ENCODE results near the gene ADGRB2.
A peak's percentile ranks its signal among the peaks of the same experiment; 100 is the strongest.

Gene ADGRB2

GRCh38 chr1:31795801-31796621 is 31.9 kb upstream of the ADGRB2 start:
- FAIRE-seq: no peak

DNA sequence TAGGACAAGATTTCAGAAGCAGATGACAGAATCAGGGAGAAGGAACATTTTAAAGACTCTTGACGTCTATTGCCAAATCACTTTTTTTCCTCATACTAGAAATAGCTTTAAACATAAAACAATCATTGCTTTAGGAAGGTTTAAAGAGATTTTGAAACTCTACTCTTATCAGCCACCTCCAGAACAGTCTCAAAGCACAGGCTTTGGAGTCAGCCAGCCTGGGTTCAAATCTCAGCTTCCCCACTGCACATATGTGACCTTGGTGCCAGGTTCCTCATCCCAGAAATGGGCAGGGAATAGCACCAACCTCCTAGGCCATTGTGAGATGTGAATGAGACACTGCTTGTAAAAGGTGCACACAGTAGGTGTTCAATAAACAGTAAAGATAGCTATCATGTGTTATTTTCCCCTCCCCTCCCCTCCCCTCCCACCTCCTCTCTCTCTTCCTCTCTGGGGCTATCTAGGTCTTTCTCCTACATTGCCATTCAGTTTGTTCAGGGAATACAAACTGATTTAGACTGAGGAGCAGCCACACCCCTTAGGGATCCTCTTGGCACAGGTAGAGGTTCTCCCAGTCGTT is 31.0 kb upstream of the ADGRB2 start:
- FAIRE-seq: no peak

DNA sequence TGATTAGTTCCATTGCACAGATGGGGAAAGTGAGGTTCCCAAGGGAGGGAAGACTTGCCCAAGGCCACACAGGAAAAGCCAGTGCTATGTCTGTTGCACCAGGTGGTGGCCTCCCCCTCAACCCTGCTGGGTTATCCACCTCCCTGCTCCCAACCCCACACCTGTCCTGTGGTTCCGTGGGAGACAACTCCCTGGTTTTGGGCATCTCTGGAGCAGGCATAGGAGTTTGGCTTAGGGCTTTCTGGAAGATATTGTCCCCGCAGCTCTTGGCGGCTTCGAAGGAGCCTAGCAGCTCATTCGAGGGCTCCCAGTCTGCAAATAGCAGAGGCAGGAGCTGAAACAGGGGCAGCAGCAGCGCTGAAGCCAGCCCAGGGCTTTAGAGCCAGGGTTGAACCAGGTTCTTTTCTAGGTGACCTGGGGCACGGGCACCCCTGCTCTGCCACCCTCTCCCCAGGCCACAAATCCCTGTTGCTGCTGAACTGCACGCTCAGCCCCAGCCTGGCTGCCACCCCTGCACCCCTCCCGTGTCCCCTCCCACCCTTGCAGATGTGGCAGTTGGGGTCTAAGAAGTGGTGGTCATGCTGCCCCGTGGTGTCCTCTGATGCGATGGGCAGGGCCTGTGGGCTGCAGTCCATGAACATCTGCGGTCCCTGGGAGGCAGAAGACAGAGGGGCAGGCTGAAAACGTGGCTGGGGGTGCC is 29.6 kb upstream of the ADGRB2 start:
- FAIRE-seq: no peak

- no peak for FAIRE-seq
Measured at GRCh38 chr1:31793086-31793485, 28.9 kb upstream of the ADGRB2 start.

DNA sequence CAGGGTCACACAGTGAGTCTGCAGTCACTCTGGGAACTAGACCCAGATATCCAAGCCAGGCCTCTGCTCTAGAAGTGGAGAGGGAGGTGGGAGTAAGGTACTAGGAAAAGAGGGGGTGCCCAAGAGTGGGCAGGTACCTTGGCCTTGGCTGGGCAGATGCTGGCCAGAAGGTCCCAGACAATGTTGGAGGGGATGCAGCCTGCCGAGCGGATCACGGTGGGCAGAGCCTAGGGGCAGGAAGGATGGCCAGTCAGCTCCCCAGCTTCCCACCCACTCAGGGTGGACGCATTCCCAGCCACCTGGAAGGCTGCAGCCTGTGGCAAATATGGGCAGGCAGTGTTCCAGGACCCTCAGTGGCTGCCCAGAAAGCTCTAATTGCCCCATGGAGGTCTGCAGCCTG is 28.4 kb upstream of the ADGRB2 start:
- no peak for FAIRE-seq

DNA sequence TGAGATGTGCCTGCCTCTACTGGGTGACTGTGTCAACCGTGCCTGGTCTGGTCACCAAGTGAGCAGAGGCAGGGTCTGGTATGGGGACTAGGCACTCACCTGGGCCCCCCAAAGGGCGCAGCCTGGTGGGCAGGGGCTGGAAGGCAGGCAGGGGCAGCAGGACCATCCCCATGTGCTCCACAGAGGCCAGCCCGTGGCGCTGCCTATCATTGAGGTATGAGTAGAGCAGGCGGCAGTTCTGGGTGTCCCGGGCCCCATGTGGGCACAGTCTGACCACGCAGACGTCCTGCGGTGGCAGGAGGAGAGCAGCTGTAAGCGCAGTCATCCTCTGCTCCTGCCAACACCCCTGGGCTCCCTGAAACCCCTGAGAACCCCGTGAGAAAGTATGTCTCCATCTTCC is 28.0 kb upstream of the ADGRB2 start:
- FAIRE-seq: no peak

- FAIRE-seq: no peak
Measured at GRCh38 chr1:31791131-31791858, 27.2 kb upstream of the ADGRB2 start.

DNA sequence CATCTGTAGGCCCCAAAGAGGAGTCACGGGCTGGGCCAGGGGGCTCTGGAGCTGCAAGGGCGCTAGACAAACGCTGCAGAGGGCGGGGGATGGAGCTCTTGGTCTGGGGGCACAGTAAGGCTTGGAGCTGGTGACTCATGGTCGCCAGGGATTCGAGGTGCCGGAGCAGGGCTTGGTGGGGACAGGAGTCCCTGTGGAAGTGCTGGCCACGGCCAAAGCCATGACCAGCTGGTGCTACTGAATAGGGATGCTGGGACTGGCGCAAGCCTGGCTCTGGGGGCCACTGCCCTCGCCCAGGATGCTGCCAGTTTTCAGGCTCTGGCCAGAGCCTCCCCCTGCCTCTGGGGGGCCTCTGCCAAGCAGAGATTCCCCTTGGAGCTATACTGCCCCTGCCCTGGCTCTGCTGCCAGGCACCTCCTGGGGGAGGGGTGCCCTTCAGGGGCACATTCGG is 26.5 kb upstream of the ADGRB2 start:
- FAIRE-seq: no peak

DNA sequence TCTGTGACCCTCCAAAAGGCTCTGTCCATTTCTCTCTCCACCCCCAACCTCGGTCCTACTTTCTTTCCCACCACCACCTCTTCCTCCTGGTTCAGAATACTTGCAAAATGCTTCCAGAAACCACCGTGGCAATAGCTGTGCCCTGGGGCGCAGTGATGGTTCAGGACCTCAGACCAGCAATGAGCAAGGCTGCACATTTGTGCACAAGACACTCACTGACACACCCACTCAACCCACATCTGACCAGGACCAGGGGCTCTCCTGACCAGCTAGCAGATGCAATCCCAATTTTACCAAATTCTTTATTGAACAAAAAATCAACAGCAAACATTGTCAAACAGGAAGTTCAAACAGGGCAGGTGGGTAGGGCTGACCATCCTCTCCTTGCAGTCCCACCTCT is 26.0 kb upstream of the ADGRB2 start:
- FAIRE-seq: no peak

DNA sequence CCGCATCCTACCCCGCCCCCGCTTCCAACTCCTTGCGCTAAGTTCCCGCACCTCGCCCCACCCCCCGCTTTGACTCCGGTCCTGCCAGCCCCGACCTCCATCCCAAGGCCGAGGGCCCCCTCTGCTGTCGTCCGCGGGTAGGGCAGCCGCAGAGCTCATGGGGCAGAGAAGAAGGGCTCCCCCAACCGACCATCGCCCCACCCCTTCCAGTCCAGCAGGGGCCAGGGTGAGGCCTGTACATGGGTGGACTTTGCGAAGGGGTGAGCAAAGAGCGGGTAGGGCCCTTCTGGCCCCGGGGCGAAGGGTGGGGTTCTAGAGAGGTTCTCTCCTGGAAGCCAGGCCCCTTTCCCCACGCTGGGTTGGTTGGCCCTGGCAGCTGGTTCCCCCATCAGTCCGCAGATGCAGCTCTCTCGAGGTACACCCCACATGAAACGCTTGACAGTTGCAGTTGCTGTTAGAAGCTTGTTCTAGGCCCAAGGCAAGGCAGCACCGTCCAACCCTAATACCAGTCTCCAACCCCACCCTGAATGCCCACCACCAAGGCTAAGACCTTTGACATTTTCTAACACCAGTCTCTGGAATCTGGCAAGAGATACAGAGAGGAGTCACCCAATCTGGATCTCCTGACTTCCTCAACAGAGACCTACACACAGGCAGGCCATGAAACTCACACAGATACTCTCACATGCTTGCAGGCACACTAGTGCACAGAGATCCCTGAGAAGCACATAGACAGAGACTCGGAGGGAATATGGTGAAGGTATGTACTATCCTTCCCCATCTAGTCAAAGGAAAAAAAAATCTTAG is 25.3 kb upstream of the ADGRB2 start:
- peak; percentile 54 for FAIRE-seq

DNA sequence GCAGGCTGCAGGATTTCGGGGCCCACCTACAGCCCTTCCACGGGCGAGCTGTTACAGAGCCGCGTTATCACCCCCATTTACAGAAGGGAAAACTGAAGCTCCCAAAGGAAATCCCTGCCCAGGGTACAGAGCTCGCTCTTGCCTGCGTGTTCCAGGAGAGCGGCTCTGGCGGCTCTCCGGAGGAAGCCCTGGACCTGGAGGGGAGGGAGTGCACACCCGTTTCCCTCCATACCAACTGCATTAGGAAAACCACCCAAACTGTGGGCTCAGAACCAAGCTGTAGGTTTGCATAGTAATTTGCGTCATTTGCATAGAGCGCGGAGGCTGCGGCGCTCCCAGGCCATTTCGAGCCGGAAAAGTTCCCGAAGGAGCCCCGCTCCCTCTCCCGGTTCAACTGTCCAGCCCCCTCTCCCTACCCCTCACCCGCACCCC is 24.7 kb upstream of the ADGRB2 start:
- no peak for FAIRE-seq

- peak; percentile 91 for FAIRE-seq
Measured at GRCh38 chr1:31788138-31788824, 24.1 kb upstream of the ADGRB2 start.

DNA sequence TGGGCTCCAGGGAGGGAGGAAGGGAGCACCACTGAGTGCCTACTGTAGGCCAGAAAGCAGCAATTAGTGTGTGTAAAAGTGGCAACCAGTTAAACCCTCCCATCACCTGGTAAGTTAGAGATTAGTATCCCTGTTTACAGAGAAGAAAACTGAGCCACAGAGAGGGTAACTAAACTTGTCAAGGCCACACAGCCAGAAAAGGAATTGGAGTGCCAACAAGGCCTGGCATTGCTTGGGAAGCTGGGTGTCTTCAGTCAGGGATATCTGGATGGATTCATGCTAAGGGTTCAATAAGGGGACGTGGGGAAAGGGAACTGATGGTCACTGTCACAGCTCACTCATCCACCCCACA is 23.6 kb upstream of the ADGRB2 start:
- no peak for FAIRE-seq

GRCh38 chr1:31787261-31787660 is 23.1 kb upstream of the ADGRB2 start:
- no peak for FAIRE-seq

- FAIRE-seq: no peak
Measured at GRCh38 chr1:31786366-31787060, 22.4 kb upstream of the ADGRB2 start.

- FAIRE-seq: no peak
Measured at GRCh38 chr1:31785947-31786290, 21.8 kb upstream of the ADGRB2 start.

DNA sequence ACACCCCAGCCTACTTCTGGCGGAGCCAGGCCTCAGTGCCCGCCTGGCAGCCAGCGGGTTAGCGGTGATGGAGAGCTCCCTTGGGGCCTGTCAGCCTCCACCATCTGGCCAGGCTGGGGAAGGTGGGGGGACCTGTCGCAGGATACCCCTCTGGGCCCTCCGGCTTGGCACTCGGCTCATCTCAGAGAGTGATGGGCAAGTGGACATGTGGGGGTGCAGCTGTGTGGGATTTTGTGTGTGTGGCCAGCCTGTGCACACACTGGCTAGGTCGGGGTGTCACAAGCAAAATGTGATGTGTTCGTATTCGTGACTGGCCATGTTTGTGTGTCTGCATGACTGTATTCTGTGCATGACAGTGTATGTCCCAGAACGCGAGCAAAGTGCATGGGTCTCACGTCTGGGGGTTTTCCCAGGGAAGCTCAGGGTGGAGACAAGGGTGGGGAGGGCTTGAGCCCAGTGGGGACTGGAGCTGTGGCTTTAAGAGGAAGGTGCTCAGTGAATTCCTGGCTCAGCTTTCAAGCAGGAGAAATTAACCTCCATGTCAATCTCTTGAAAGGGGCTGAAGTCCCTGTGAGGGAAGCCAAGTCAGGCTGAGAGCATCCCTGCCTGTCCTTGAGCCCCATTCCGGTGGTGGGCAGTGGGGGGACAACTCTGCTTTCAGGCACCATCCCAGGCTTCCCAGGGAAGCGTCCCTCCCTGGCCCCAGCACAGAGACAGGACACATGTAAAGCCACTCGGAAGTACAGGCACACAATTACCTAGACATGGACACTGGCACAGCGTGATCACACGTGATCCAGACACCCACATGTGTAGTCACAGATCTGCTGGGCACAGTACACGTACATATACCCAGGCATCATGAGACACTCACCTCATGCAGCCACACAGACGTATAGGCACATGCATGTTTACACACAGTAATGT is 21.1 kb upstream of the ADGRB2 start:
- no peak for FAIRE-seq

GRCh38 chr1:31784356-31785019 is 20.3 kb upstream of the ADGRB2 start:
- no peak for FAIRE-seq

- no peak for FAIRE-seq
Measured at GRCh38 chr1:31783846-31784245, 19.7 kb upstream of the ADGRB2 start.
